Esophagus (tissue), 2 donors: Measurements from ENCODE around the gene HSPA1B. TPM values are rescaled to one million over a fixed set of nuclear protein-coding genes. Genes with fewer than 3 reads are reported as not detected.

Experiments used
- H3K27ac ChIP-seq, 2 donors: one replicate each; pipeline ENCODE4 v1.5.1; 2013; ENCODE audit warnings: low read depth in 2 of 2, mild to moderate bottlenecking in 2 of 2, inconsistent platforms in 1 of 2, low read length in 1 of 2, moderate library complexity in 1 of 2
- H3K27me3 ChIP-seq, 2 donors: one replicate each; pipeline ENCODE4 v1.6.1; 2013; ENCODE audit warnings: low read length in 2 of 2, control low read depth in 1 of 2, mild to moderate bottlenecking in 1 of 2; ENCODE audit not compliant: insufficient read depth in 2 of 2, control insufficient read depth in 1 of 2
- H3K36me3 ChIP-seq, 2 donors: one replicate each; pipeline ENCODE4 v1.6.1; 2013; ENCODE audit warnings: low read length in 1 of 2; ENCODE audit not compliant: control insufficient read depth in 2 of 2, insufficient read depth in 2 of 2
- H3K4me1 ChIP-seq, 2 donors: one replicate each; pipeline ENCODE4 v1.6.1; 2013; ENCODE audit warnings: low read length in 1 of 2; ENCODE audit not compliant: control insufficient read depth in 2 of 2, insufficient read depth in 2 of 2
- H3K4me3 ChIP-seq, 2 donors: one replicate each; pipeline ENCODE4 v1.5.1; 2013; ENCODE audit warnings: low read length in 2 of 2, mild to moderate bottlenecking in 2 of 2, low read depth in 1 of 2, moderate library complexity in 1 of 2
- H3K9me3 ChIP-seq, 2 donors: one replicate each; pipeline ENCODE4 v1.6.1; 2013; ENCODE audit warnings: mild to moderate bottlenecking in 2 of 2, low read depth in 1 of 2, low read length in 1 of 2, moderate library complexity in 1 of 2; ENCODE audit not compliant: control insufficient read depth in 2 of 2, insufficient read depth in 1 of 2
- WGBS, 2 donors: extraction: QIAGEN DNeasy Blood & Tissue Kit; methylation state at CpG; one replicate each; pipeline ENCODE4 v1.1.7; 2013; 5-methylcytosine and 5-hydroxymethylcytosine counted together
- polyA plus RNA-seq, 2 donors: library from polyadenylated mRNA; stranded (reverse); fragments of 200-250 nt; gene quantifications; one replicate each; pipeline ENCODE4 v1.2.3, GENCODE V29; 2013
- donor health status: healthy with polysubstance abuse.
- donor health status: Bipolar disorder and iron deficiency.

HSPA1B gene
- polyA plus RNA-seq, 2 donors, result 26.9 to 103 TPM

GRCh38 chr6:31876357-31876756 lies 48.8 kb downstream of the HSPA1B start:
- 90% methylated on average over 7 of the region's 7 CpGs for WGBS, 2 donors
- no peaks in the 10 kb centered on the region for H3K9me3 ChIP-seq
- H3K27ac ChIP-seq, result no peak overlapping the region
- no peaks in the 10 kb centered on the region for H3K27me3 ChIP-seq
- peaks cover 0 to 3% of the 10 kb centered on the region in 2 donors for H3K4me1 ChIP-seq
- H3K4me3 ChIP-seq, result no peak overlapping the region
- peaks cover 9 to 13% of the 10 kb centered on the region in 2 donors for H3K36me3 ChIP-seq

GRCh38 chr6:31877125-31877650 lies 49.6 kb downstream of the HSPA1B start:
- 56 to 69% methylated on average over 3 of the region's 3 CpGs for WGBS, 2 donors
- Histone ChIP-seq H3K27ac (no peak overlapping the region), H3K36me3 (peaks cover 10 to 14% of the 10 kb centered on the region in 2 donors), H3K4me3 (no peak overlapping the region), H3K9me3 (no peaks in the 10 kb centered on the region), H3K27me3 (no peaks in the 10 kb centered on the region), H3K4me1 (peaks cover 0 to 3% of the 10 kb centered on the region in 2 donors)

- peaks cover 0 to 3% of the 10 kb centered on the region in 2 donors for H3K4me1 ChIP-seq
- no peak overlapping the region for H3K4me3 ChIP-seq
- H3K27me3 ChIP-seq, result no peaks in the 10 kb centered on the region
- WGBS, 2 donors, result 66 to 69% methylated on average over 10 of the region's 10 CpGs
- H3K36me3 ChIP-seq, result peaks cover 15 to 19% of the 10 kb centered on the region in 2 donors
- no peak overlapping the region for H3K27ac ChIP-seq
- H3K9me3 ChIP-seq, result no peaks in the 10 kb centered on the region
Measured at GRCh38 chr6:31877651-31878161, 50.2 kb downstream of the HSPA1B start.

- Histone ChIP-seq H3K4me3 (no peak overlapping the region), H3K4me1 (peaks cover 0 to 3% of the 10 kb centered on the region in 2 donors), H3K27ac (no peak overlapping the region), H3K36me3 (peaks cover 20 to 23% of the 10 kb centered on the region in 2 donors), H3K9me3 (no peaks in the 10 kb centered on the region), H3K27me3 (no peaks in the 10 kb centered on the region)
- WGBS, 2 donors, result 65 to 77% methylated on average over 3 of the region's 3 CpGs
Measured at GRCh38 chr6:31878222-31878621, 50.7 kb downstream of the HSPA1B start.

- peaks cover 24 to 28% of the 10 kb centered on the region in 2 donors for H3K36me3 ChIP-seq
- no peak within 1 kb of the TSS for H3K4me3 ChIP-seq
Measured at GRCh38 chr6:31878726-31879125, 51.2 kb downstream of the HSPA1B start, which contains the start of gene SLC44A4. SLC44A4 (minus strand) TSS chr6:31878997; CDS start chr6:31878980, 17 bp downstream.

GRCh38 chr6:31879143-31879542 lies 51.6 kb downstream of the HSPA1B start:
- H3K27me3 ChIP-seq, result no peaks in the 10 kb centered on the region
- peaks cover 0 to 3% of the 10 kb centered on the region in 2 donors for H3K4me1 ChIP-seq
- 54 to 66% methylated on average over 13 of the region's 13 CpGs for WGBS, 2 donors
- no peaks in the 10 kb centered on the region for H3K9me3 ChIP-seq
- H3K36me3 ChIP-seq, result peaks cover 24 to 29% of the 10 kb centered on the region in 2 donors
- no peak overlapping the region for H3K27ac ChIP-seq
- no peak overlapping the region for H3K4me3 ChIP-seq

More at GRCh38 chr6:31878726-31879125, 51.2 kb downstream of the HSPA1B start, which contains the start of gene SLC44A4:
- no peaks in the 10 kb centered on the region for H3K9me3 ChIP-seq
- no peak within 1 kb of the TSS for H3K27ac ChIP-seq
- WGBS, 2 donors, result 45 to 52% methylated on average over 18 of the region's 18 CpGs
- H3K4me1 ChIP-seq, result peaks cover 0 to 3% of the 10 kb centered on the region in 2 donors
- H3K27me3 ChIP-seq, result no peaks in the 10 kb centered on the region

Other genes with a start within 250 kb of the HSPA1B start
- gene LTB, start 245.3 kb upstream of the HSPA1B start, polyA plus RNA-seq, result 1 to 10 TPM; 1.8 to 3.0 TPM
- 1 to 10 TPM; 2.8 to 6.9 TPM for gene LST1, start 241.5 kb upstream of the HSPA1B start, polyA plus RNA-seq
- under 1 TPM in 1 of 2 donors, not detected in 1; 0.07 TPM for gene NCR3, start 234.7 kb upstream of the HSPA1B start, polyA plus RNA-seq
- gene AIF1, start 212.5 kb upstream of the HSPA1B start, polyA plus RNA-seq, result 10 to 100 TPM in 1 of 2 donors, 1 to 10 TPM in 1; 8.0 to 12.6 TPM
- 100 to 1,000 TPM in 1 of 2 donors, 10 to 100 TPM in 1; 76.6 to 110 TPM for gene PRRC2A, start 207.0 kb upstream of the HSPA1B start, polyA plus RNA-seq
- 100 to 1,000 TPM; 158 to 259 TPM for gene BAG6, start 175.1 kb upstream of the HSPA1B start, polyA plus RNA-seq
- 1 to 10 TPM; 4.3 to 6.0 TPM for gene APOM, start 171.8 kb upstream of the HSPA1B start, polyA plus RNA-seq
- 10 to 100 TPM; 20.6 to 21.1 TPM for gene C6orf47, start 167.0 kb upstream of the HSPA1B start, polyA plus RNA-seq
- gene GPANK1, start 162.7 kb upstream of the HSPA1B start, polyA plus RNA-seq, result 10 to 100 TPM; 10.2 to 10.4 TPM
- gene CSNK2B, start 161.7 kb upstream of the HSPA1B start, polyA plus RNA-seq, result 100 to 1,000 TPM; 140 to 187 TPM
- gene LY6G5B, start 157.8 kb upstream of the HSPA1B start, polyA plus RNA-seq, result 1 to 10 TPM; 5.3 to 7.4 TPM
- gene LY6G5C, start 146.7 kb upstream of the HSPA1B start, polyA plus RNA-seq, result 1 to 10 TPM in 1 of 2 donors, under 1 TPM in 1; 0.76 to 1.1 TPM
- gene ABHD16A, start 124.4 kb upstream of the HSPA1B start, polyA plus RNA-seq, result 10 to 100 TPM; 30.0 to 40.1 TPM
- gene LY6G6F, start 120.9 kb upstream of the HSPA1B start, polyA plus RNA-seq, result not detected
- 1 to 10 TPM in 1 of 2 donors, under 1 TPM in 1; 0.67 to 1.3 TPM for gene LY6G6D, start 112.4 kb upstream of the HSPA1B start, polyA plus RNA-seq
- 10 to 100 TPM; 17.2 to 21.9 TPM for gene LY6G6C, start 106.0 kb upstream of the HSPA1B start, polyA plus RNA-seq
- gene MPIG6B, start 104.4 kb upstream of the HSPA1B start, polyA plus RNA-seq, result under 1 TPM; 0.49 to 0.88 TPM
- gene DDAH2, start 98.4 kb upstream of the HSPA1B start, polyA plus RNA-seq, result 10 to 100 TPM; 46.5 to 73.3 TPM
- gene CLIC1, start 91.2 kb upstream of the HSPA1B start, polyA plus RNA-seq, result 100 to 1,000 TPM; 258 to 412 TPM
- gene MSH5, start 87.7 kb upstream of the HSPA1B start, polyA plus RNA-seq, result 10 to 100 TPM in 1 of 2 donors, 1 to 10 TPM in 1; 6.3 to 15.8 TPM
- 1 to 10 TPM; 2.3 to 7.6 TPM for gene SAPCD1, start 65.1 kb upstream of the HSPA1B start, polyA plus RNA-seq
- 1 to 10 TPM in 1 of 2 donors, under 1 TPM in 1; 0.33 to 1.3 TPM for gene VWA7, start 50.4 kb upstream of the HSPA1B start, polyA plus RNA-seq
- 10 to 100 TPM; 35.7 to 37.3 TPM for gene VARS1, start 32.0 kb upstream of the HSPA1B start, polyA plus RNA-seq
- gene LSM2, start 20.8 kb upstream of the HSPA1B start, polyA plus RNA-seq, result 10 to 100 TPM; 25.6 to 42.9 TPM
- under 1 TPM; 0.39 to 0.42 TPM for gene HSPA1L, start 12.5 kb upstream of the HSPA1B start, polyA plus RNA-seq
- 100 to 1,000 TPM; 105 to 125 TPM for gene HSPA1A, start 12.2 kb upstream of the HSPA1B start, polyA plus RNA-seq
- 10 to 100 TPM; 13.6 to 14.6 TPM for gene NEU1, start 35.1 kb downstream of the HSPA1B start, polyA plus RNA-seq
- gene SLC44A4, start 51.3 kb downstream of the HSPA1B start, polyA plus RNA-seq, result under 1 TPM; 0.19 to 0.33 TPM
- 10 to 100 TPM; 27.2 to 39.6 TPM for gene EHMT2, start 70.0 kb downstream of the HSPA1B start, polyA plus RNA-seq
- gene ZBTB12, start 74.3 kb downstream of the HSPA1B start, polyA plus RNA-seq, result 1 to 10 TPM; 2.4 to 3.6 TPM
- 1 to 10 TPM; 1.2 to 1.3 TPM for gene C2, start 100.0 kb downstream of the HSPA1B start, polyA plus RNA-seq
- 10 to 100 TPM; 15.9 to 19.6 TPM for gene CFB, start 118.4 kb downstream of the HSPA1B start, polyA plus RNA-seq
- gene NELFE, start 131.2 kb downstream of the HSPA1B start, polyA plus RNA-seq, result 10 to 100 TPM; 30.2 to 49.3 TPM
- 10 to 100 TPM; 39.1 to 58.0 TPM for gene SKIC2, start 131.4 kb downstream of the HSPA1B start, polyA plus RNA-seq
- gene DXO, start 144.4 kb downstream of the HSPA1B start, polyA plus RNA-seq, result 10 to 100 TPM; 11.8 to 16.5 TPM
- gene C4A, start 154.3 kb downstream of the HSPA1B start, polyA plus RNA-seq, result 10 to 100 TPM in 1 of 2 donors, 1 to 10 TPM in 1; 6.9 to 13.1 TPM
- gene C4B, start 187.1 kb downstream of the HSPA1B start, polyA plus RNA-seq, result 10 to 100 TPM in 1 of 2 donors, 1 to 10 TPM in 1; 5.3 to 15.0 TPM
- under 1 TPM; 0.43 to 0.47 TPM for gene CYP21A2, start 210.7 kb downstream of the HSPA1B start, polyA plus RNA-seq